DOHH2 (cell line): ENCODE results near the gene FRMPD1.

ENCODE experiments used
- H3F3A ChIP-seq: fragments of 200-600 bp; sonication (generic), shearing (Covaris generic); 2 replicates; pipeline ENCODE4 v1.6.0; 2016; ENCODE audit warnings: antibody characterized with exemption, mild to moderate bottlenecking; ENCODE audit not compliant: control insufficient read depth, insufficient read depth
- H3K27ac ChIP-seq: fragments of 200-600 bp; sonication (generic); 2 replicates; pipeline ENCODE4 v1.5.1; 2014; ENCODE audit warnings: low read depth, mild to moderate bottlenecking, low read length, moderate library complexity
- H3K27me3 ChIP-seq: fragments of 200-600 bp; sonication (generic); 2 replicates; pipeline ENCODE4 v1.6.1; 2014; ENCODE audit warnings: mild to moderate bottlenecking, low read length, mixed read lengths; ENCODE audit not compliant: control insufficient read depth
- H3K36me3 ChIP-seq: fragments of 200-600 bp; sonication (generic); 2 replicates; pipeline ENCODE4 v1.6.1; 2014; ENCODE audit warnings: mild to moderate bottlenecking, low read length, moderate library complexity, mixed read lengths; ENCODE audit not compliant: control insufficient read depth
- H3K4me1 ChIP-seq: fragments of 200-600 bp; sonication (generic); 2 replicates; pipeline ENCODE4 v1.6.1; 2014; ENCODE audit warnings: mild to moderate bottlenecking, low read length, mixed read lengths; ENCODE audit not compliant: control insufficient read depth
- H3K4me2 ChIP-seq: fragments of 200-600 bp; sonication (generic); 2 replicates; pipeline ENCODE4 v1.6.0; 2014; ENCODE audit warnings: mild to moderate bottlenecking, low read length, moderate library complexity
- H3K4me3 ChIP-seq: fragments of 200-600 bp; sonication (generic); 2 replicates; pipeline ENCODE4 v1.5.1; 2014; ENCODE audit warnings: mild to moderate bottlenecking, low read length, mixed read lengths
- H3K79me2 ChIP-seq: fragments of 200-600 bp; sonication (generic); 2 replicates; pipeline ENCODE4 v1.6.1; 2014; ENCODE audit warnings: mild to moderate bottlenecking, low read length, mixed read lengths; ENCODE audit not compliant: control insufficient read depth
- H3K9me2 ChIP-seq: fragments of 200-600 bp; sonication (generic); replicated peaks from 2 replicates; pipeline ENCODE4 v1.6.1; 2014; ENCODE audit warnings: mild to moderate bottlenecking, low read length, mixed read lengths; ENCODE audit not compliant: control insufficient read depth
- H3K9me3 ChIP-seq: fragments of 200-600 bp; sonication (generic); 2 replicates; pipeline ENCODE4 v1.6.1; 2014; ENCODE audit warnings: antibody characterized with exemption, low read length, mixed read lengths; ENCODE audit not compliant: control insufficient read depth, insufficient read depth
- H4K20me1 ChIP-seq: fragments of 200-600 bp; sonication (generic); 2 replicates; pipeline ENCODE4 v1.6.0; 2014; ENCODE audit warnings: low read depth, mild to moderate bottlenecking, antibody characterized with exemption, low read length, moderate library complexity; ENCODE audit not compliant: control insufficient read depth, insufficient read depth
- CTCF ChIP-seq: fragments of 200-600 bp; sonication (generic); IDR thresholded peaks from one replicate; pipeline ENCODE4 v1.5.1; 2014; ENCODE audit warnings: antibody characterized with exemption, mild to moderate bottlenecking, low read depth, low read length; ENCODE audit not compliant: poor library complexity, severe bottlenecking
- EZH2phosphoT487 ChIP-seq: fragments of 200-600 bp; sonication (generic); IDR thresholded peaks from 2 replicates; pipeline ENCODE4 v1.6.1; 2017; ENCODE audit warnings: borderline replicate concordance, mild to moderate bottlenecking, antibody characterized with exemption, low read length, moderate library complexity, mixed read lengths

The FRMPD1 gene

GRCh38 chr9:37788332-37788731 is 137.6 kb downstream of the FRMPD1 start:
- TF ChIP-seq CTCF (no peak), EZH2phosphoT487 (no peak)
- no peak overlapping the region for H3K4me2 ChIP-seq
- H3K9me3 ChIP-seq = no peaks in the 10 kb centered on the region
- no peak overlapping the region for H3K27ac ChIP-seq
- H3K36me3 ChIP-seq = peaks cover 13% of the 10 kb centered on the region
- H3K9me2 ChIP-seq = no peaks in the 10 kb centered on the region
- no peaks in the 10 kb centered on the region for H3K27me3 ChIP-seq
- peaks cover under 1% of the 10 kb centered on the region; the same call in 1 of the 2 replicates for H4K20me1 ChIP-seq
- H3K4me3 ChIP-seq = no peak overlapping the region
- no peaks in the 10 kb centered on the region for H3F3A ChIP-seq
- H3K4me1 ChIP-seq = peaks cover 11% of the 10 kb centered on the region
- peaks cover 20% of the 10 kb centered on the region for H3K79me2 ChIP-seq

- no peak overlapping the region for H3K4me2 ChIP-seq
- H3K27ac ChIP-seq = no peak overlapping the region
- peaks cover 5% of the 10 kb centered on the region for H3K4me1 ChIP-seq
- H3F3A ChIP-seq = no peaks in the 10 kb centered on the region
- H4K20me1 ChIP-seq = no peaks in the 10 kb centered on the region
- H3K27me3 ChIP-seq = peaks cover 3% of the 10 kb centered on the region; the same call in 1 of the 2 replicates
- no peak for TF ChIP-seq CTCF
- TF ChIP-seq EZH2phosphoT487 = no peak
- no peaks in the 10 kb centered on the region for H3K36me3 ChIP-seq
- H3K4me3 ChIP-seq = no peak overlapping the region
- no peaks in the 10 kb centered on the region for H3K9me2 ChIP-seq
- peaks cover 3% of the 10 kb centered on the region for H3K79me2 ChIP-seq
- no peaks in the 10 kb centered on the region for H3K9me3 ChIP-seq
Measured at GRCh38 chr9:37790096-37790495, 139.3 kb downstream of the FRMPD1 start.

GRCh38 chr9:37792122-37792521 is 141.4 kb downstream of the FRMPD1 start:
- H3K4me3 ChIP-seq = no peak overlapping the region
- peaks cover 3% of the 10 kb centered on the region; the same call in 1 of the 2 replicates for H3K27me3 ChIP-seq
- H4K20me1 ChIP-seq = no peaks in the 10 kb centered on the region
- no peaks in the 10 kb centered on the region for H3K79me2 ChIP-seq
- no peaks in the 10 kb centered on the region for H3K36me3 ChIP-seq
- no peaks in the 10 kb centered on the region for H3K9me3 ChIP-seq
- no peaks in the 10 kb centered on the region for H3F3A ChIP-seq
- TF ChIP-seq CTCF = no peak
- TF ChIP-seq EZH2phosphoT487 = no peak
- H3K27ac ChIP-seq = no peak overlapping the region
- no peaks in the 10 kb centered on the region for H3K9me2 ChIP-seq
- no peaks in the 10 kb centered on the region for H3K4me1 ChIP-seq
- no peak overlapping the region for H3K4me2 ChIP-seq
